Liver (tissue), 9 donors: ENCODE measurements around the gene HOMER1. TPM values are rescaled to one million over a fixed set of nuclear protein-coding genes. Genes with fewer than 3 reads are reported as not detected.

Source experiments
- DNase-seq: peaks from one replicate; pipeline ENCODE4 v3.0.0-alpha.2; 2017; ENCODE audit warnings: low spot score
- H3K27ac ChIP-seq, 2 donors: one replicate each; pipeline ENCODE4 v1.7.0; 2013; ENCODE audit warnings: inconsistent platforms in 2 of 2, low read length in 2 of 2, control low read depth in 1 of 2, low read depth in 1 of 2, mild to moderate bottlenecking in 1 of 2
- H3K27me3 ChIP-seq, 4 donors: one replicate each; pipeline versions ENCODE4 v1.6.1 to v1.7.0; 2013; ENCODE audit warnings: low read length in 3 of 4, inconsistent platforms in 1 of 4, mild to moderate bottlenecking in 1 of 4, moderate library complexity in 1 of 4; ENCODE audit not compliant: control insufficient read depth in 4 of 4, insufficient read depth in 4 of 4
- H3K36me3 ChIP-seq, 4 donors: one replicate each; pipeline versions ENCODE4 v1.6.1 to v1.7.0; 2013; ENCODE audit warnings: low read length in 3 of 4, mild to moderate bottlenecking in 3 of 4, low read depth in 1 of 4, moderate library complexity in 1 of 4; ENCODE audit not compliant: control insufficient read depth in 4 of 4, insufficient read depth in 3 of 4
- H3K4me1 ChIP-seq, 4 donors: one replicate each; pipeline versions ENCODE4 v1.6.1 to v1.7.0; 2013; ENCODE audit warnings: low read length in 3 of 4, mild to moderate bottlenecking in 3 of 4, moderate library complexity in 1 of 4; ENCODE audit not compliant: control insufficient read depth in 4 of 4, insufficient read depth in 4 of 4
- H3K4me3 ChIP-seq, 3 donors: one replicate each; pipeline versions ENCODE4 v1.6.1 to v1.7.0; 2013; ENCODE audit warnings: low read length in 3 of 3, control low read depth in 1 of 3, low read depth in 1 of 3, mild to moderate bottlenecking in 1 of 3
- H3K9ac ChIP-seq, 2 donors: one replicate each; pipeline ENCODE4 v1.7.0; 2013; ENCODE audit warnings: low read length in 2 of 2, mild to moderate bottlenecking in 2 of 2, moderate library complexity in 2 of 2, control low read depth in 1 of 2, low read depth in 1 of 2
- H3K9me3 ChIP-seq, 4 donors: one replicate each; pipeline versions ENCODE4 v1.6.1 to v1.7.0; 2013; ENCODE audit warnings: low read length in 3 of 4; ENCODE audit not compliant: control insufficient read depth in 4 of 4
- EGR1 ChIP-seq, 2 donors: IDR thresholded peaks; 2 replicates each; pipeline ENCODE4 v1.6.1; 2016 to 2018; ENCODE audit warnings: antibody characterized with exemption in 2 of 2, low read depth in 2 of 2
- FOXA1 ChIP-seq: IDR thresholded peaks from 2 replicates; pipeline ENCODE4 v1.6.1; 2016; ENCODE audit warnings: antibody characterized with exemption
- FOXA2 ChIP-seq: IDR thresholded peaks from 2 replicates; pipeline ENCODE4 v1.6.1; 2016; ENCODE audit warnings: antibody characterized with exemption
- GABPA ChIP-seq, 2 donors: IDR thresholded peaks in 1 of 2; conservative IDR thresholded peaks in 1 of 2; 2 replicates each; pipeline ENCODE4 v1.6.1; 2016; ENCODE audit warnings: antibody characterized with exemption in 2 of 2, mild to moderate bottlenecking in 1 of 2, moderate library complexity in 1 of 2
- HNF4A ChIP-seq, 2 donors: conservative IDR thresholded peaks; 2 replicates each; pipeline ENCODE4 v1.6.1; 2016; ENCODE audit warnings: antibody characterized with exemption in 2 of 2, mild to moderate bottlenecking in 2 of 2
- HNF4G ChIP-seq: IDR thresholded peaks from 2 replicates; pipeline ENCODE4 v1.6.1; 2016; ENCODE audit warnings: antibody characterized with exemption
- JUND ChIP-seq, 2 donors: IDR thresholded peaks; 2 replicates each; pipeline ENCODE4 v1.6.1; 2016; ENCODE audit warnings: antibody characterized with exemption in 2 of 2
- MAX ChIP-seq: IDR thresholded peaks from 2 replicates; pipeline ENCODE4 v1.6.1; 2016; ENCODE audit warnings: antibody characterized with exemption
- NR2F2 ChIP-seq: IDR thresholded peaks from 2 replicates; pipeline ENCODE4 v1.6.1; 2016; ENCODE audit warnings: antibody characterized with exemption
- RAD21 ChIP-seq, 2 donors: IDR thresholded peaks; 2 replicates each; pipeline ENCODE4 v1.6.1; 2016; ENCODE audit warnings: antibody characterized with exemption in 2 of 2, mild to moderate bottlenecking in 2 of 2
- REST ChIP-seq: IDR thresholded peaks from 2 replicates; pipeline ENCODE4 v1.6.1; 2016; ENCODE audit warnings: antibody characterized with exemption, mild to moderate bottlenecking
- RXRA ChIP-seq, 2 donors: IDR thresholded peaks; 2 replicates each; pipeline ENCODE4 v1.6.1; 2017 to 2018; ENCODE audit warnings: antibody characterized with exemption in 2 of 2, mild to moderate bottlenecking in 1 of 2
- TAF1 ChIP-seq: conservative IDR thresholded peaks from 2 replicates; pipeline ENCODE4 v1.6.1; 2016; ENCODE audit warnings: antibody characterized with exemption, mild to moderate bottlenecking
- YY1 ChIP-seq: IDR thresholded peaks from 2 replicates; pipeline ENCODE4 v1.6.1; 2016; ENCODE audit warnings: antibody characterized with exemption, mild to moderate bottlenecking
- ZBTB33 ChIP-seq: IDR thresholded peaks from 2 replicates; pipeline ENCODE4 v1.6.1; 2016; ENCODE audit warnings: antibody characterized with exemption
- WGBS: extraction: QIAGEN DNeasy Blood & Tissue Kit; methylation state at CpG from one replicate; pipeline ENCODE4 v1.1.7; 2013; 5-methylcytosine and 5-hydroxymethylcytosine counted together
- polyA plus RNA-seq, 2 donors: library from polyadenylated mRNA; stranded (reverse) in 1 of 2; unstranded in 1 of 2; fragments of 200-250 nt in 1 of 2; fragments of >200 nt in 1 of 2; fragmentation: Nextera tagmentation in 1 of 2; extraction: Ambion mirVana in 1 of 2; gene quantifications; one replicate each; pipeline versions ENCODE4 v1.2.1 to v1.2.3, GENCODE V29; 2013 to 2015
- total RNA-seq, 2 donors: library from RNA; depleted of rRNA; stranded (reverse); fragments of >200 nt; gene quantifications; one replicate each; pipeline ENCODE4 v1.2.3, GENCODE V29; 2014
- TF ChIP-seq, protein P1 (sequence below): IDR thresholded peaks from 2 replicates; pipeline ENCODE4 v1.6.1; 2016; ENCODE audit warnings: antibody characterized with exemption
- TF ChIP-seq, protein P2 (sequence below): fragments of 150-350 bp; IDR thresholded peaks from 2 replicates; pipeline ENCODE4 v1.5.1; 2017; ENCODE audit warnings: improper control_type of control experiment, low read depth, low read length; ENCODE audit not compliant: missing input control
- donor health status: healthy.
- donor health status: healthy.
- donor health status: healthy.
- donor health status: healthy.
- donor health status: healthy.

The HOMER1 gene
- total and polyA plus RNA-seq, 4 donors = 0.33 to 8.7 (median 1.2) TPM

GRCh38 chr5:79417495-79417894 is 96.4 kb downstream of the HOMER1 start:
- DNase-seq = no peak
- WGBS = 97% methylated on average over 1 of the region's 1 CpG

More at GRCh38 chr5:79417495-79417894, 96.4 kb downstream of the HOMER1 start:
- TF ChIP-seq, protein P1, sequence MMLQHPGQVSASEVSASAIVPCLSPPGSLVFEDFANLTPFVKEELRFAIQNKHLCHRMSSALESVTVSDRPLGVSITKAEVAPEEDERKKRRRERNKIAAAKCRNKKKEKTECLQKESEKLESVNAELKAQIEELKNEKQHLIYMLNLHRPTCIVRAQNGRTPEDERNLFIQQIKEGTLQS = no peak
- TF ChIP-seq EGR1 (IDR thresholded peaks at IDR 0.05; ENCODE audit: low read depth in 2 of 2) (no peak), FOXA1 (no peak), YY1 (no peak), FOXA2 (no peak), MAX (no peak), REST (no peak), ZBTB33 (no peak), RAD21 (IDR thresholded peaks at IDR 0.05) (no peak), HNF4A (conservative IDR thresholded peaks at IDR 0.05) (no peak), NR2F2 (no peak), JUND (IDR thresholded peaks at IDR 0.05) (no peak), GABPA (IDR thresholded peaks at IDR 0.05 in 1 of 2, conservative IDR thresholded peaks at IDR 0.05 in 1 of 2) (no peak), TAF1 (no peak), RXRA (IDR thresholded peaks at IDR 0.05) (no peak), HNF4G (no peak)
- TF ChIP-seq, protein P2, sequence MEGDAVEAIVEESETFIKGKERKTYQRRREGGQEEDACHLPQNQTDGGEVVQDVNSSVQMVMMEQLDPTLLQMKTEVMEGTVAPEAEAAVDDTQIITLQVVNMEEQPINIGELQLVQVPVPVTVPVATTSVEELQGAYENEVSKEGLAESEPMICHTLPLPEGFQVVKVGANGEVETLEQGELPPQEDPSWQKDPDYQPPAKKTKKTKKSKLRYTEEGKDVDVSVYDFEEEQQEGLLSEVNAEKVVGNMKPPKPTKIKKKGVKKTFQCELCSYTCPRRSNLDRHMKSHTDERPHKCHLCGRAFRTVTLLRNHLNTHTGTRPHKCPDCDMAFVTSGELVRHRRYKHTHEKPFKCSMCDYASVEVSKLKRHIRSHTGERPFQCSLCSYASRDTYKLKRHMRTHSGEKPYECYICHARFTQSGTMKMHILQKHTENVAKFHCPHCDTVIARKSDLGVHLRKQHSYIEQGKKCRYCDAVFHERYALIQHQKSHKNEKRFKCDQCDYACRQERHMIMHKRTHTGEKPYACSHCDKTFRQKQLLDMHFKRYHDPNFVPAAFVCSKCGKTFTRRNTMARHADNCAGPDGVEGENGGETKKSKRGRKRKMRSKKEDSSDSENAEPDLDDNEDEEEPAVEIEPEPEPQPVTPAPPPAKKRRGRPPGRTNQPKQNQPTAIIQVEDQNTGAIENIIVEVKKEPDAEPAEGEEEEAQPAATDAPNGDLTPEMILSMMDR = no peak
- Histone ChIP-seq H3K4me1 (no peaks in the 10 kb centered on the region), H3K27me3 (no peaks in the 10 kb centered on the region), H3K36me3 (no peaks in the 10 kb centered on the region), H3K9me3 (no peaks in the 10 kb centered on the region), H3K4me3 (no peak overlapping the region), H3K27ac (no peak overlapping the region), H3K9ac (no peak overlapping the region)
